SK-N-SH treated with all-trans-retinoic acid at 6 μM for 48 hours (cell line): Measurements from ENCODE around the gene PARL.

Experiments
- ATAC-seq: fragments of 200-7000 bp; cut with Tn5 transposase; 3 replicates; pipeline ENCODE4 v1.9.1; 2020; ENCODE audit warnings: mild to moderate bottlenecking, moderate library complexity
- BACH2 ChIP-seq: fragments of 250-450 bp; sonication (Bioruptor Pico); IDR thresholded peaks from 2 replicates; pipeline ENCODE4 v1.9.0; 2021; ENCODE audit warnings: mild to moderate bottlenecking, borderline replicate concordance
- CSDC2 ChIP-seq: fragments of 250-450 bp; sonication (Bioruptor Pico); IDR thresholded peaks from 2 replicates; pipeline ENCODE4 v1.5.0; 2020; ENCODE audit warnings: mild to moderate bottlenecking, moderate library complexity
- ESRRG ChIP-seq: fragments of 250-450 bp; sonication (Bioruptor Pico); IDR thresholded peaks from 2 replicates; pipeline ENCODE4 v1.6.1; 2021; ENCODE audit warnings: mild to moderate bottlenecking
- GLIS3 ChIP-seq: fragments of 250-450 bp; sonication (Bioruptor Pico); IDR thresholded peaks from 2 replicates; pipeline ENCODE4 v1.5.0; 2020; ENCODE audit warnings: mild to moderate bottlenecking, moderate library complexity
- ISL1 ChIP-seq: fragments of 250-450 bp; sonication (Bioruptor Pico); IDR thresholded peaks from 2 replicates; pipeline ENCODE4 v2.1.2; 2022; ENCODE audit warnings: mild to moderate bottlenecking, moderate library complexity
- OSR1 ChIP-seq: fragments of 250-450 bp; sonication (Bioruptor Pico); IDR thresholded peaks from 2 replicates; pipeline ENCODE4 v1.8.0; 2022; ENCODE audit warnings: moderate library complexity, mild to moderate bottlenecking, inconsistent platforms
- PPARA ChIP-seq: fragments of 250-450 bp; sonication (Bioruptor Pico); IDR thresholded peaks from 2 replicates; pipeline ENCODE4 v1.5.0; 2020; ENCODE audit warnings: mild to moderate bottlenecking, borderline replicate concordance
- RARB ChIP-seq: fragments of 250-450 bp; sonication (Bioruptor Pico); IDR thresholded peaks from 2 replicates; pipeline ENCODE4 v1.8.0; 2021; ENCODE audit warnings: mild to moderate bottlenecking, moderate library complexity
- SNAI2 ChIP-seq: fragments of 250-450 bp; sonication (Bioruptor Pico); IDR thresholded peaks from 2 replicates; pipeline ENCODE4 v1.5.0; 2020; ENCODE audit warnings: mild to moderate bottlenecking, moderate library complexity
- TCF4 ChIP-seq: fragments of 250-450 bp; sonication (Bioruptor Pico); IDR thresholded peaks from 2 replicates; pipeline ENCODE4 v1.8.0; 2021; ENCODE audit warnings: mild to moderate bottlenecking, moderate library complexity, borderline replicate concordance
- TOX ChIP-seq: fragments of 250-450 bp; sonication (Bioruptor Pico); IDR thresholded peaks from 2 replicates; pipeline ENCODE4 v1.8.0; 2021; ENCODE audit warnings: mild to moderate bottlenecking, moderate library complexity, borderline replicate concordance
- ZC3H10 ChIP-seq: fragments of 250-450 bp; sonication (Bioruptor Pico); IDR thresholded peaks from 2 replicates; pipeline ENCODE4 v1.5.1; 2021; ENCODE audit warnings: mild to moderate bottlenecking, moderate library complexity
- ZFP3 ChIP-seq: fragments of 250-450 bp; sonication (Bioruptor Pico); IDR thresholded peaks from 2 replicates; pipeline ENCODE4 v1.5.0; 2020; ENCODE audit warnings: mild to moderate bottlenecking, moderate library complexity
- ZFP30 ChIP-seq: fragments of 450-650 bp; formaldehyde crosslinking; IDR thresholded peaks from 2 replicates; pipeline ENCODE4 v1.5.0; 2022; ENCODE audit warnings: mild to moderate bottlenecking, moderate library complexity
- ZNF565 ChIP-seq: fragments of 450-650 bp; formaldehyde crosslinking; conservative IDR thresholded peaks from 2 replicates; pipeline ENCODE4 v1.5.0; 2020; ENCODE audit warnings: low read depth, mild to moderate bottlenecking, moderate library complexity
- ZNF70 ChIP-seq: fragments of 450-650 bp; formaldehyde crosslinking; IDR thresholded peaks from 2 replicates; pipeline ENCODE4 v1.5.0; 2020; ENCODE audit warnings: mild to moderate bottlenecking, moderate library complexity
- ZNF8 ChIP-seq: fragments of 450-650 bp; formaldehyde crosslinking; IDR thresholded peaks from 2 replicates; pipeline ENCODE4 v1.5.0; 2020; ENCODE audit warnings: mild to moderate bottlenecking, moderate library complexity
- TF ChIP-seq, protein P1 (sequence below): fragments of 250-450 bp; sonication (Bioruptor Pico); IDR thresholded peaks from 2 replicates; pipeline ENCODE4 v1.5.0; 2020; ENCODE audit warnings: mild to moderate bottlenecking, moderate library complexity
- TF ChIP-seq, protein P2 (sequence below): fragments of 250-450 bp; sonication (Bioruptor Pico); IDR thresholded peaks from 2 replicates; pipeline ENCODE4 v1.8.0; 2020; ENCODE audit warnings: mild to moderate bottlenecking, moderate library complexity, borderline replicate concordance
- TF ChIP-seq, protein P3 (sequence below): fragments of 250-450 bp; sonication (Bioruptor Pico); IDR thresholded peaks from 2 replicates; pipeline ENCODE4 v1.5.1; 2020; ENCODE audit warnings: low read depth, mild to moderate bottlenecking, moderate library complexity
- TF ChIP-seq, protein P4 (sequence below): fragments of 250-450 bp; sonication (Bioruptor Pico); IDR thresholded peaks from 2 replicates; pipeline ENCODE4 v1.8.0; 2021; ENCODE audit warnings: low read depth, mild to moderate bottlenecking, moderate library complexity, borderline replicate concordance

PARL gene

DNA sequence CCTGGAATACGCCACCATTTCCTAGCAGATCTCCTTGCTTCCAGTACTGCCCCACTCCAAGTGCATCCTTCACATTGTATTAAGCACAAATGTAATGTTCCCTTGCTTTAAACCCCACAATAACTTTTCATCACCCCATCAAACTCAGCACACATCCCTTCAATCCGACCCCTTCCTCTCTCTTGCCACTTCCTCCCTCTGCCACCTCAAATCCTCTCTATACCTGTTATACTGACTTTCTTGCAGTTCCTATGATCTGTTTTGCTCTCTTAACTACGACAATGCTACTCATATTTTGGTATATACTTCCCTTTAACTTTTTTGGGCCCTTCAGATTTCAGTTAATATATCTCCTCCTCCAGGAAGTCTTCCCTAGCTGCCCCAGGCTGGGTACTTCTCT is 14.1 kb downstream of the PARL start:
- no peak for ATAC-seq
- TF ChIP-seq ESRRG (CRISPR knock-in tag), result no peak
- no peak for TF ChIP-seq ISL1
- TF ChIP-seq PPARA, result no peak
- no peak for TF ChIP-seq CSDC2 (CRISPR knock-in tag)
- TF ChIP-seq ZC3H10 (CRISPR knock-in tag), result no peak
- TF ChIP-seq, protein P1, sequence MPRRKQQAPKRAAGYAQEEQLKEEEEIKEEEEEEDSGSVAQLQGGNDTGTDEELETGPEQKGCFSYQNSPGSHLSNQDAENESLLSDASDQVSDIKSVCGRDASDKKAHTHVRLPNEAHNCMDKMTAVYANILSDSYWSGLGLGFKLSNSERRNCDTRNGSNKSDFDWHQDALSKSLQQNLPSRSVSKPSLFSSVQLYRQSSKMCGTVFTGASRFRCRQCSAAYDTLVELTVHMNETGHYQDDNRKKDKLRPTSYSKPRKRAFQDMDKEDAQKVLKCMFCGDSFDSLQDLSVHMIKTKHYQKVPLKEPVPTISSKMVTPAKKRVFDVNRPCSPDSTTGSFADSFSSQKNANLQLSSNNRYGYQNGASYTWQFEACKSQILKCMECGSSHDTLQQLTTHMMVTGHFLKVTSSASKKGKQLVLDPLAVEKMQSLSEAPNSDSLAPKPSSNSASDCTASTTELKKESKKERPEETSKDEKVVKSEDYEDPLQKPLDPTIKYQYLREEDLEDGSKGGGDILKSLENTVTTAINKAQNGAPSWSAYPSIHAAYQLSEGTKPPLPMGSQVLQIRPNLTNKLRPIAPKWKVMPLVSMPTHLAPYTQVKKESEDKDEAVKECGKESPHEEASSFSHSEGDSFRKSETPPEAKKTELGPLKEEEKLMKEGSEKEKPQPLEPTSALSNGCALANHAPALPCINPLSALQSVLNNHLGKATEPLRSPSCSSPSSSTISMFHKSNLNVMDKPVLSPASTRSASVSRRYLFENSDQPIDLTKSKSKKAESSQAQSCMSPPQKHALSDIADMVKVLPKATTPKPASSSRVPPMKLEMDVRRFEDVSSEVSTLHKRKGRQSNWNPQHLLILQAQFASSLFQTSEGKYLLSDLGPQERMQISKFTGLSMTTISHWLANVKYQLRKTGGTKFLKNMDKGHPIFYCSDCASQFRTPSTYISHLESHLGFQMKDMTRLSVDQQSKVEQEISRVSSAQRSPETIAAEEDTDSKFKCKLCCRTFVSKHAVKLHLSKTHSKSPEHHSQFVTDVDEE (CRISPR knock-in tag), result no peak
- TF ChIP-seq, protein P2, sequence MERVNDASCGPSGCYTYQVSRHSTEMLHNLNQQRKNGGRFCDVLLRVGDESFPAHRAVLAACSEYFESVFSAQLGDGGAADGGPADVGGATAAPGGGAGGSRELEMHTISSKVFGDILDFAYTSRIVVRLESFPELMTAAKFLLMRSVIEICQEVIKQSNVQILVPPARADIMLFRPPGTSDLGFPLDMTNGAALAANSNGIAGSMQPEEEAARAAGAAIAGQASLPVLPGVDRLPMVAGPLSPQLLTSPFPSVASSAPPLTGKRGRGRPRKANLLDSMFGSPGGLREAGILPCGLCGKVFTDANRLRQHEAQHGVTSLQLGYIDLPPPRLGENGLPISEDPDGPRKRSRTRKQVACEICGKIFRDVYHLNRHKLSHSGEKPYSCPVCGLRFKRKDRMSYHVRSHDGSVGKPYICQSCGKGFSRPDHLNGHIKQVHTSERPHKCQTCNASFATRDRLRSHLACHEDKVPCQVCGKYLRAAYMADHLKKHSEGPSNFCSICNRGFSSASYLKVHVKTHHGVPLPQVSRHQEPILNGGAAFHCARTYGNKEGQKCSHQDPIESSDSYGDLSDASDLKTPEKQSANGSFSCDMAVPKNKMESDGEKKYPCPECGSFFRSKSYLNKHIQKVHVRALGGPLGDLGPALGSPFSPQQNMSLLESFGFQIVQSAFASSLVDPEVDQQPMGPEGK (CRISPR knock-in tag), result no peak
- TF ChIP-seq ZNF8 (CRISPR knock-in tag), result no peak
- TF ChIP-seq SNAI2 (CRISPR knock-in tag), result no peak

DNA sequence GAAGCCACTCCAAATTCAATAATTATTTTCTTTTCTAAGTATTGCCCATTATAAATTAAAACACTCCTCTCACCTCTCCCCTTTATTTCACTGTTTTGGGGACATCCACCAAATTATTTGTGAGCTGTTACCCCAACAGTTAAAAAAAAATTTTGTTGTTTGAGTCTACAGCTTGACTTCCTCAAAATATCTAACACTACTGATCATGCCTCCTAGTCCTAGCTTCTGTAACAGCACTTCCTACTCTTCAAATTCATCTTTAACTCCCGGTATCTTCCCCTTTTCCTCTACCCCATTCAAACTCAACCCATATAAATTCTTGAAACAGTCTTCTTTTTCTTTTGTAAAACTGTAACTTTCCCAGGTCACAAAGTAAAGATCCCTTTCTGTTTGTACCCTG is 15.9 kb downstream of the PARL start:
- no peak for TF ChIP-seq ZNF565 (CRISPR knock-in tag)
- TF ChIP-seq TOX, result no peak
- TF ChIP-seq, protein P3, sequence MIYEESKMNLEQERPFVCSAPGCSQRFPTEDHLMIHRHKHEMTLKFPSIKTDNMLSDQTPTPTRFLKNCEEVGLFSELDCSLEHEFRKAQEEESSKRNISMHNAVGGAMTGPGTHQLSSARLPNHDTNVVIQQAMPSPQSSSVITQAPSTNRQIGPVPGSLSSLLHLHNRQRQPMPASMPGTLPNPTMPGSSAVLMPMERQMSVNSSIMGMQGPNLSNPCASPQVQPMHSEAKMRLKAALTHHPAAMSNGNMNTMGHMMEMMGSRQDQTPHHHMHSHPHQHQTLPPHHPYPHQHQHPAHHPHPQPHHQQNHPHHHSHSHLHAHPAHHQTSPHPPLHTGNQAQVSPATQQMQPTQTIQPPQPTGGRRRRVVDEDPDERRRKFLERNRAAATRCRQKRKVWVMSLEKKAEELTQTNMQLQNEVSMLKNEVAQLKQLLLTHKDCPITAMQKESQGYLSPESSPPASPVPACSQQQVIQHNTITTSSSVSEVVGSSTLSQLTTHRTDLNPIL (CRISPR knock-in tag), result no peak
- TF ChIP-seq PPARA, result no peak
- TF ChIP-seq GLIS3, result no peak
- TF ChIP-seq CSDC2 (CRISPR knock-in tag), result no peak
- TF ChIP-seq, protein P2 (CRISPR knock-in tag), result no peak
- TF ChIP-seq ZNF70 (CRISPR knock-in tag), result no peak
- TF ChIP-seq RARB, result no peak
- no peak for TF ChIP-seq OSR1 (CRISPR knock-in tag)
- no peak for TF ChIP-seq ZFP30
- TF ChIP-seq ZC3H10 (CRISPR knock-in tag), result no peak
- TF ChIP-seq, protein P1 (CRISPR knock-in tag), result no peak
- TF ChIP-seq SNAI2 (CRISPR knock-in tag), result no peak
- TF ChIP-seq ZNF8 (CRISPR knock-in tag), result no peak
- TF ChIP-seq TCF4 (CRISPR knock-in tag), result no peak
- no peak for TF ChIP-seq BACH2 (CRISPR knock-in tag)
- no peak for TF ChIP-seq ISL1
- no peak for TF ChIP-seq ZFP3 (CRISPR knock-in tag)
- TF ChIP-seq, protein P4, sequence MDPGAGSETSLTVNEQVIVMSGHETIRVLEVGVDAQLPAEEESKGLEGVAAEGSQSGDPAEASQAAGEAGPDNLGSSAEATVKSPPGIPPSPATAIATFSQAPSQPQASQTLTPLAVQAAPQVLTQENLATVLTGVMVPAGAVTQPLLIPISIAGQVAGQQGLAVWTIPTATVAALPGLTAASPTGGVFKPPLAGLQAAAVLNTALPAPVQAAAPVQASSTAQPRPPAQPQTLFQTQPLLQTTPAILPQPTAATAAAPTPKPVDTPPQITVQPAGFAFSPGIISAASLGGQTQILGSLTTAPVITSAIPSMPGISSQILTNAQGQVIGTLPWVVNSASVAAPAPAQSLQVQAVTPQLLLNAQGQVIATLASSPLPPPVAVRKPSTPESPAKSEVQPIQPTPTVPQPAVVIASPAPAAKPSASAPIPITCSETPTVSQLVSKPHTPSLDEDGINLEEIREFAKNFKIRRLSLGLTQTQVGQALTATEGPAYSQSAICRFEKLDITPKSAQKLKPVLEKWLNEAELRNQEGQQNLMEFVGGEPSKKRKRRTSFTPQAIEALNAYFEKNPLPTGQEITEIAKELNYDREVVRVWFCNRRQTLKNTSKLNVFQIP, result no peak
- TF ChIP-seq, all 23 proteins: peak for 0
- no peak for ATAC-seq
